ENCODE results near the gene RET.

The RET gene

GRCh38 chr10:43102063-43102828 lies 25.4 kb downstream of the RET start:
- no peak for TF ChIP-seq YY1 (IDR thresholded peaks at IDR 0.05; ENCODE audit: insufficient read depth, insufficient read length)
- no peak for TF ChIP-seq ZNF274 (IDR thresholded peaks at IDR 0.05; ENCODE audit: low read depth, low read length)
- no peak for TF ChIP-seq SUZ12 (IDR thresholded peaks at IDR 0.05; ENCODE audit: extremely low read depth, insufficient read depth, insufficient read length)
- Histone ChIP-seq H3K4me1 (ENCODE audit: insufficient read depth, insufficient read length) (peaks cover 11% of the 10 kb centered on the region), H3K9ac (ENCODE audit: insufficient read length, low read depth) (no peak overlapping the region), H3K27me3 (ENCODE audit: insufficient read depth, insufficient read length) (no peaks in the 10 kb centered on the region), H3K4me3 (ENCODE audit: insufficient read length, low read depth) (no peak overlapping the region), H3K9me3 (ENCODE audit: insufficient read depth, low read length) (no peaks in the 10 kb centered on the region), H3K36me3 (ENCODE audit: insufficient read depth, insufficient read length, low read length) (no peaks in the 10 kb centered on the region)
- DNase-seq (ENCODE audit: low read depth, low spot score), result no peak

- Histone ChIP-seq H3K4me3 (ENCODE audit: insufficient read length, low read depth) (peak overlapping the region; percentile 55), H3K9ac (ENCODE audit: insufficient read length, low read depth) (peak overlapping the region; percentile 75), H3K9me3 (ENCODE audit: insufficient read depth, low read length) (no peaks in the 10 kb centered on the region), H3K4me1 (ENCODE audit: insufficient read depth, insufficient read length) (peaks cover 11% of the 10 kb centered on the region), H3K27me3 (ENCODE audit: insufficient read depth, insufficient read length) (no peaks in the 10 kb centered on the region), H3K36me3 (ENCODE audit: insufficient read depth, insufficient read length, low read length) (no peaks in the 10 kb centered on the region)
- DNase-seq (ENCODE audit: low read depth, low spot score), result peak; percentile 39
- TF ChIP-seq ZNF274 (IDR thresholded peaks at IDR 0.05; ENCODE audit: low read depth, low read length), result no peak
- TF ChIP-seq YY1 (IDR thresholded peaks at IDR 0.05; ENCODE audit: insufficient read depth, insufficient read length), result no peak
- no peak for TF ChIP-seq SUZ12 (IDR thresholded peaks at IDR 0.05; ENCODE audit: extremely low read depth, insufficient read depth, insufficient read length)
Measured at GRCh38 chr10:43105102-43105955, 28.5 kb downstream of the RET start.

GRCh38 chr10:43105956-43106229 lies 29.0 kb downstream of the RET start:
- Histone ChIP-seq H3K4me3 (ENCODE audit: insufficient read length, low read depth) (no peak overlapping the region), H3K9ac (ENCODE audit: insufficient read length, low read depth) (peak overlapping the region; percentile 57), H3K9me3 (ENCODE audit: insufficient read depth, low read length) (no peaks in the 10 kb centered on the region), H3K36me3 (ENCODE audit: insufficient read depth, insufficient read length, low read length) (no peaks in the 10 kb centered on the region), H3K4me1 (ENCODE audit: insufficient read depth, insufficient read length) (peaks cover 17% of the 10 kb centered on the region), H3K27me3 (ENCODE audit: insufficient read depth, insufficient read length) (no peaks in the 10 kb centered on the region)
- no peak for DNase-seq (ENCODE audit: low read depth, low spot score)
- TF ChIP-seq ZNF274 (IDR thresholded peaks at IDR 0.05; ENCODE audit: low read depth, low read length) (no peak), YY1 (IDR thresholded peaks at IDR 0.05; ENCODE audit: insufficient read depth, insufficient read length) (no peak), SUZ12 (IDR thresholded peaks at IDR 0.05; ENCODE audit: extremely low read depth, insufficient read depth, insufficient read length) (no peak)

- no peak for DNase-seq (ENCODE audit: low read depth, low spot score)
- H3K9ac ChIP-seq (ENCODE audit: insufficient read length, low read depth), result no peak overlapping the region
- TF ChIP-seq ZNF274 (IDR thresholded peaks at IDR 0.05; ENCODE audit: low read depth, low read length) (no peak), YY1 (IDR thresholded peaks at IDR 0.05; ENCODE audit: insufficient read depth, insufficient read length) (no peak), SUZ12 (IDR thresholded peaks at IDR 0.05; ENCODE audit: extremely low read depth, insufficient read depth, insufficient read length) (no peak)
- no peaks in the 10 kb centered on the region for H3K9me3 ChIP-seq (ENCODE audit: insufficient read depth, low read length)
- H3K4me3 ChIP-seq (ENCODE audit: insufficient read length, low read depth), result no peak overlapping the region
- no peaks in the 10 kb centered on the region for H3K36me3 ChIP-seq (ENCODE audit: insufficient read depth, insufficient read length, low read length)
- no peaks in the 10 kb centered on the region for H3K27me3 ChIP-seq (ENCODE audit: insufficient read depth, insufficient read length)
- peaks cover 17% of the 10 kb centered on the region for H3K4me1 ChIP-seq (ENCODE audit: insufficient read depth, insufficient read length)
Measured at GRCh38 chr10:43106256-43107091, 29.6 kb downstream of the RET start.

- Histone ChIP-seq H3K36me3 (ENCODE audit: insufficient read depth, insufficient read length, low read length) (no peaks in the 10 kb centered on the region), H3K4me3 (ENCODE audit: insufficient read length, low read depth) (no peak overlapping the region), H3K9ac (ENCODE audit: insufficient read length, low read depth) (no peak overlapping the region), H3K4me1 (ENCODE audit: insufficient read depth, insufficient read length) (peaks cover 13% of the 10 kb centered on the region), H3K9me3 (ENCODE audit: insufficient read depth, low read length) (no peaks in the 10 kb centered on the region), H3K27me3 (ENCODE audit: insufficient read depth, insufficient read length) (no peaks in the 10 kb centered on the region)
- no peak for DNase-seq (ENCODE audit: low read depth, low spot score)
- no peak for TF ChIP-seq ZNF274 (IDR thresholded peaks at IDR 0.05; ENCODE audit: low read depth, low read length)
- no peak for TF ChIP-seq YY1 (IDR thresholded peaks at IDR 0.05; ENCODE audit: insufficient read depth, insufficient read length)
- no peak for TF ChIP-seq SUZ12 (IDR thresholded peaks at IDR 0.05; ENCODE audit: extremely low read depth, insufficient read depth, insufficient read length)
Measured at GRCh38 chr10:43108951-43109350, 32.1 kb downstream of the RET start.

GRCh38 chr10:43109671-43110249 lies 32.9 kb downstream of the RET start:
- Histone ChIP-seq H3K27me3 (ENCODE audit: insufficient read depth, insufficient read length) (no peaks in the 10 kb centered on the region), H3K36me3 (ENCODE audit: insufficient read depth, insufficient read length, low read length) (no peaks in the 10 kb centered on the region), H3K9ac (ENCODE audit: insufficient read length, low read depth) (no peak overlapping the region), H3K4me3 (ENCODE audit: insufficient read length, low read depth) (no peak overlapping the region), H3K4me1 (ENCODE audit: insufficient read depth, insufficient read length) (peaks cover 13% of the 10 kb centered on the region), H3K9me3 (ENCODE audit: insufficient read depth, low read length) (no peaks in the 10 kb centered on the region)
- TF ChIP-seq YY1 (IDR thresholded peaks at IDR 0.05; ENCODE audit: insufficient read depth, insufficient read length) (no peak), ZNF274 (IDR thresholded peaks at IDR 0.05; ENCODE audit: low read depth, low read length) (no peak), SUZ12 (IDR thresholded peaks at IDR 0.05; ENCODE audit: extremely low read depth, insufficient read depth, insufficient read length) (no peak)
- no peak for DNase-seq (ENCODE audit: low read depth, low spot score)
